Glutamatergic neuron (in vitro differentiated cells): ENCODE data around the gene USP7. TPM values are rescaled to one million over a fixed set of nuclear protein-coding genes. Genes with fewer than 3 reads are reported as not detected.
A peak's percentile ranks its signal among the peaks of the same experiment; 100 is the strongest.

ENCODE experiments used
- DNase-seq: peaks from one replicate; pipeline ENCODE4 v3.0.0; 2022
- H3K27ac Mint-ChIP-seq: one replicate; pipeline ENCODE4 v1.8.0; 2020; ENCODE audit warnings: mild to moderate bottlenecking, mixed read lengths, inconsistent platforms; ENCODE audit not compliant: unreplicated experiment
- H3K27me3 Mint-ChIP-seq: one replicate; pipeline ENCODE4 v1.8.0; 2020; ENCODE audit warnings: mild to moderate bottlenecking, moderate library complexity, mixed read lengths, inconsistent platforms; ENCODE audit not compliant: unreplicated experiment
- H3K36me3 Mint-ChIP-seq: one replicate; pipeline ENCODE4 v1.8.0; 2020; ENCODE audit warnings: mild to moderate bottlenecking, mixed read lengths, inconsistent platforms; ENCODE audit not compliant: unreplicated experiment
- H3K4me1 Mint-ChIP-seq: one replicate; pipeline ENCODE4 v1.8.0; 2020; ENCODE audit warnings: mild to moderate bottlenecking, low read depth, mixed read lengths, inconsistent platforms; ENCODE audit not compliant: unreplicated experiment
- H3K4me3 Mint-ChIP-seq: one replicate; pipeline ENCODE4 v1.8.0; 2020; ENCODE audit warnings: mild to moderate bottlenecking, mixed read lengths, inconsistent platforms; ENCODE audit not compliant: unreplicated experiment
- H3K9me3 Mint-ChIP-seq: one replicate; pipeline ENCODE4 v1.8.0; 2020; ENCODE audit warnings: mild to moderate bottlenecking, moderate library complexity, mixed read lengths, inconsistent platforms; ENCODE audit not compliant: unreplicated experiment
- CTCF ChIP-seq: fragments of 200-600 bp; sonication (generic); IDR thresholded peaks from one replicate; pipeline ENCODE4 v1.5.0; 2021; ENCODE audit not compliant: partially characterized antibody, unreplicated experiment
- long read RNA-seq: library from polyadenylated mRNA; unstranded; transcript quantifications from one replicate; pipeline ENCODE4 v2.0.0, GENCODE V29; 2020; ENCODE audit not compliant: unreplicated experiment
- total RNA-seq: library from RNA; stranded (reverse); fragmentation: NEBNext Ultra II Directional; extraction: Animal tissue kit (Norgen Biotek cat#: 25700); gene quantifications from one replicate; pipeline ENCODE4 v1.2.1, GENCODE V29; 2021; ENCODE audit not compliant: unreplicated experiment

USP7 gene
- 167 TPM for total RNA-seq
- long read RNA-seq, partial matches to known transcripts: 3 of 3 reads
- long read RNA-seq, other reads (novel, unspliced or antisense): 0 of 3 reads

- Mint-ChIP-seq H3K27me3 (peaks cover 15% of the 10 kb centered on the region), H3K4me1 (peaks cover 36% of the 10 kb centered on the region)
Measured at GRCh38 chr16:8963821-8964441, at the start of gene USP7. USP7 (minus strand) TSS chr16:8963906; CDS start chr16:8963285, 621 bp downstream.

GRCh38 chr16:9013508-9013864 lies 49.8 kb upstream of the USP7 start:
- Mint-ChIP-seq H3K36me3 (peaks cover 5% of the 10 kb centered on the region), H3K9me3 (peaks cover 4% of the 10 kb centered on the region), H3K27me3 (no peaks in the 10 kb centered on the region), H3K4me3 (no peak overlapping the region), H3K4me1 (no peaks in the 10 kb centered on the region), H3K27ac (no peak overlapping the region)
- no peak for DNase-seq
- TF ChIP-seq CTCF: no peak

More at GRCh38 chr16:8963821-8964441, at the start of gene USP7:
- Mint-ChIP-seq H3K9me3 (peaks cover 17% of the 10 kb centered on the region), H3K4me3 (peak within 1 kb of the TSS; percentile 94), H3K36me3 (no peaks in the 10 kb centered on the region), H3K27ac (peak within 1 kb of the TSS; percentile 62)
- no peak for TF ChIP-seq CTCF
- peak; percentile 95 for DNase-seq

GRCh38 chr16:9012848-9013507 lies 49.3 kb upstream of the USP7 start:
- Mint-ChIP-seq H3K4me3 (no peak overlapping the region), H3K9me3 (peaks cover 4% of the 10 kb centered on the region), H3K4me1 (no peaks in the 10 kb centered on the region), H3K27me3 (no peaks in the 10 kb centered on the region), H3K27ac (no peak overlapping the region), H3K36me3 (peaks cover 5% of the 10 kb centered on the region)
- no peak for TF ChIP-seq CTCF
- peak; percentile 75 for DNase-seq

DNA sequence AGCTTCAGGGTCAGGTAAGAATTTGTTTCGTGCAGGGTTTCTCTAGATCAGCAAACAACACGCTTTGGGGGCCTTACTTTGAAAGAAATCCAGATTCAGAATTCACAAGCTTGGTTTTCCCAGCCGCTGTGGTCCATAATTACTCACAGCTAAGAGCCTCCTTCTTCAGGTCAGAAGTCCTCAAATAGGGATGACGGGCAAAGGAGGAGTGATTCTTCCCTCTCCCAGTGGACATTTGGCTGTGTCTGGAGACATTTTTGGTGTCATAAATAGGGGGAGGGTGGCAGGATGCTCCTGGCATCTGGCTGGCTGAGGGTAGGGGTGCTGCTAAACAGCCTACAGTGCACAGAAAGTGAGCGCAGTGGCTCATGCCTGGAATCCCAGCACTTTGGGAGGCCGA lies 48.6 kb upstream of the USP7 start:
- H3K27ac Mint-ChIP-seq: no peak overlapping the region
- peaks cover 4% of the 10 kb centered on the region for H3K9me3 Mint-ChIP-seq
- peaks cover 2% of the 10 kb centered on the region for H3K4me1 Mint-ChIP-seq
- H3K4me3 Mint-ChIP-seq: no peak overlapping the region
- H3K36me3 Mint-ChIP-seq: peaks cover 5% of the 10 kb centered on the region
- DNase-seq: no peak
- TF ChIP-seq CTCF: no peak
- peaks cover 2% of the 10 kb centered on the region for H3K27me3 Mint-ChIP-seq
